Lower leg skin (tissue), 4 donors: ENCODE measurements around the gene ZNF844. TPM values are rescaled to one million over a fixed set of nuclear protein-coding genes. Genes with fewer than 3 reads are reported as not detected.

ENCODE experiments used
- DNase-seq, 2 donors: peaks; one replicate each; pipeline ENCODE4 v3.0.0-alpha.2; 2019; ENCODE audit warnings: low spot score in 2 of 2
- H3K4me3 ChIP-seq: fragments of 200-600 bp; sonication (generic); 2 replicates; pipeline ENCODE4 v1.5.1; 2017; ENCODE audit warnings: mild to moderate bottlenecking, low read depth; ENCODE audit not compliant: poor library complexity, severe bottlenecking
- CTCF ChIP-seq, 3 donors: fragments of 450-650 bp; IDR thresholded peaks; one replicate each; pipeline ENCODE4 v1.5.1; 2016; ENCODE audit warnings: antibody characterized with exemption in 3 of 3, mild to moderate bottlenecking in 3 of 3, moderate library complexity in 2 of 3
- POLR2A ChIP-seq, 2 donors: fragments of 450-650 bp; IDR thresholded peaks; one replicate each; pipeline ENCODE4 v1.6.1; 2016 to 2017; ENCODE audit warnings: antibody characterized with exemption in 2 of 2, mild to moderate bottlenecking in 1 of 2, moderate library complexity in 1 of 2
- WGBS, 2 donors: methylation state at CpG; one replicate each; pipeline ENCODE4 v1.1.5; 2018; 5-methylcytosine and 5-hydroxymethylcytosine counted together
- intact Hi-C: fragments of 100-400 bp; cut with DNase I; formaldehyde crosslinking; loops from one replicate; pipeline ENCODE4 v1.15.0; 2023; ENCODE audit warnings: low total_unique reads
- total RNA-seq, 4 donors: library from RNA; depleted of rRNA; stranded (reverse); fragments of >200 nt; gene quantifications; one replicate each; pipeline ENCODE4 v1.1.0, GENCODE V29; 2016

Gene ZNF844
- total RNA-seq, 4 donors from 2014 or later, result 10.1 to 20.8 (median 14.6) TPM

GRCh38 chr19:12085074-12085818 is 20.7 kb downstream of the ZNF844 start:
- 91 to 95% methylated on average over 5 of the region's 5 CpGs for WGBS, 2 donors
- no peak overlapping the region for H3K4me3 ChIP-seq
- intact Hi-C loops, result no loop called here
- TF ChIP-seq POLR2A (IDR thresholded peaks at IDR 0.05) (no peak), CTCF (IDR thresholded peaks at IDR 0.05) (no peak)
- DNase-seq, result no peak

- WGBS, 2 donors, result 44 to 49% methylated on average over 5 of the region's 5 CpGs
- intact Hi-C loops, result no loop called here
- TF ChIP-seq CTCF (IDR thresholded peaks at IDR 0.05), result no peak
- no peak for TF ChIP-seq POLR2A (IDR thresholded peaks at IDR 0.05)
- peak; percentile 41 to 90 for DNase-seq
- no peak overlapping the region for H3K4me3 ChIP-seq
These were observed 26.3 kb downstream of the ZNF844 start for GRCh38 chr19:12090807-12091206.

GRCh38 chr19:12092065-12092867 is 27.7 kb downstream of the ZNF844 start:
- peak overlapping the region; percentile 60 for H3K4me3 ChIP-seq
- intact Hi-C loops, result no loop called here
- peak; percentile 87 to 97 for DNase-seq
- no peak for TF ChIP-seq POLR2A (IDR thresholded peaks at IDR 0.05)
- TF ChIP-seq CTCF (IDR thresholded peaks at IDR 0.05), result no peak
- WGBS, 2 donors, result 1% methylated on average over 33 to 53 of the region's 53 CpGs

- DNase-seq, result no peak
- WGBS, 2 donors, result 16 to 19% methylated on average over 10 of the region's 10 CpGs
- intact Hi-C loops, result no loop called here
- H3K4me3 ChIP-seq, result peak overlapping the region; percentile 60
- TF ChIP-seq CTCF (IDR thresholded peaks at IDR 0.05) (no peak), POLR2A (IDR thresholded peaks at IDR 0.05) (no peak)
These were observed 28.4 kb downstream of the ZNF844 start for GRCh38 chr19:12092956-12093355.

GRCh38 chr19:12093777-12094176 is 29.2 kb downstream of the ZNF844 start:
- DNase-seq, result no peak
- H3K4me3 ChIP-seq, result no peak overlapping the region
- TF ChIP-seq CTCF (IDR thresholded peaks at IDR 0.05), result no peak
- TF ChIP-seq POLR2A (IDR thresholded peaks at IDR 0.05), result no peak
- intact Hi-C loops, result no loop called here
- WGBS, 2 donors, result 93 to 98% methylated on average over 3 of the region's 3 CpGs
